GM18870 (cell line): ENCODE results near the gene TOX2.

ENCODE experiments used
- ATAC-seq: cut with Tn5 transposase; IDR thresholded peaks from one replicate; pipeline ENCODE4 v1.9.1; 2021; ENCODE audit warnings: moderate library complexity; ENCODE audit not compliant: unreplicated experiment

The TOX2 gene

DNA sequence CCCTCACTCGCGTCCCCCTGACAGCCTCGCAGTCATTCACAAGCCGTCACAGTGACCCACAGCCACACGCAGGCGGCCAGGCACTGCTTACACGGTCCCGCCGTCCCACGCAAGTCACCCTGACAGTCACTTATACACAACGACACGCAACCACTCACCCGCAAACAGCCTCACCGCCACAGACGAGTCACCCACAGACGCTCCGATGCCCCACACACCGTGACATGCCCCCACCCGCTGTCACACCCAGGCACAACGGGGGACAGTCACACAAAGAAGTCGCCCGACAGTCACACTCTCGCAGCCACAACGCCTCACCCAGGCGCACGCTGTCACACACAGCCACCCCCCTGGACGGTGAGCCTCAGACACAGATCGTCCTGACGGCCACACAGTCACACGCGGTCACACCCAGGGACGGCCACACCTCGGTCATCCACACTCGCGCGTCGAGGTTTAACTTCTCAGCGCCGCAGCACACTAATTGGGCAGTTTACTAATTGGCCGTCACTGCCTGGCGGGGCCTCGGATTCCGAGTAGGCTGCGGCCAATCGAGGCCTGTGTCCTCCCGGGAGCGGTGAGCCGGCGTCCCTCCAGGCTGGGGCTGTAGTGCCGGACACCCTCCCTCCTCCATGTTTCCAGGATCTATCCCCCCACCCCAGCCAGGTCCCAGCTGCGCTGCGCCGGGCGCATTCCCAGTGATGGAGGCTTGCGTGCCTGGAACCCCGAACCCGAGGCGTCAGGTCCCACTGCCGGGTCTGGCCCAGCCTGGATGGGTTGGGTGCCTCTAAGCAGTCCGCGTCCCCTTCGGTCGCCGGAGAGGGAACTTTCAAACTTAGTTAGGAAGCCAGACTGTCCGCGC lies 790 bp downstream of the TOX2 start:
- ATAC-seq = no peak

DNA sequence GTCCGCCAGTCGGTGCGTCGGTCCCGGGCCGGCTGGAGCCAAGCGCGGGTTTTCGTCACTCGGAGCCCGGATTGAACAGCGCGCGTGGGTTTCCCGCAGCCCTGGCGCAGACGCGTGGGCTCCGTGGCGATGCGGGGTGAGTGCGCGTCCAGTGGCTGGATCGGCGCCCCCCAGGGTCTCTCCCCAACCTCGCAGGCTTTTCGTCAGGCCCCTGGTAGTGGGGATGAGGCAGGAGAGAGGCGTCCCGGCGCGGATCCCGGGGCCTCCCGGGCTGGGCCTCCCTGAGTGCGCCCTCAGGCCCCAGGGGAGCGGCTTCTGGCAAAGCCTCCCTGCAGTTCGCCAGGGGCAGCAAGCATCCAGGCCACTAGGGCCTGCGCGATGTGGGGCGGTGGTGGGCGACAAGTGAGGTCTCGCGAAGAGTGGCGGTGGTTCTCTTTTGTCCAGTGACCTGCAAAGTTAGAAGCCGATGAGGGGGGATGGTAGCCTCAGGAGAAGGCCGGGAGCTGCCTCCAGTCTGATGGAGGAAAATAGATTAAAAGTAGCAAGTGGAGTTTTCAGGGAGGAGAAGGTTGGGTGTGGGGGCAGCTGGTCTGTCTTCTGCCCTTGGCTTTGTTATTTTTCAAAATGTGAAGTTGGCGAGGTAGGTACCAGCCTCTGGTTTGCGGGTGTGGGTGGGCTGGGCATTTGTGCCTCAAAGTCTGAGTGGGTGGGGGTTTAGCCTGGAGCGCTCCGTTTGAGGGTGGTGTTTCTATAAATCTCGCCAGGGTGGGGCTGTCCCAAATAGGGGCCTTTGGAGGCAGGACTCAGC lies 1.6 kb downstream of the TOX2 start:
- ATAC-seq = no peak

DNA sequence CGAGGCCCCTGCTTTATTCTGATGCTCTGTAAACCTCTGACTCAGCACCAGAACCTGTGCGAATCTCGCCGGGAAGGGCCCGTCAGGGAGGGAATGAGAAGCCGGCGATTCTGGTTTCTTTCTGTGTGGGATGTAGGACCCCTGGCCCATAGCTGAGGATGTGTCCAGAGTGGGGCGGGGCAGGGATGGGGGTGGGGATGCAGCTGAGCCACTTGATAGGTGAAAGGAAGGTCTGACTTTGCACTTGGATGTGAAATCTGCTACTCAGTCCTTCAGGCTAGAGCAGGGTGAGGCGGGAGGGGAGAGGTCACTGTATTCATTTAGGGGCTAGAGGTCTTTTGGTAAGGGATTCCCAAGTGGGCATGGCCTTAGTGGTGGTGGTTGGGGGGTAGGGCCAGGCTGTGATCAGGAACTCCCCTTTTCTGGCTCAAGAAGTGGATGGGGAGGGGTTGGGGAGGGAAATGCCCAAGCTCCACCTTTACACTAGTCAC lies 2.3 kb downstream of the TOX2 start:
- ATAC-seq = no peak

DNA sequence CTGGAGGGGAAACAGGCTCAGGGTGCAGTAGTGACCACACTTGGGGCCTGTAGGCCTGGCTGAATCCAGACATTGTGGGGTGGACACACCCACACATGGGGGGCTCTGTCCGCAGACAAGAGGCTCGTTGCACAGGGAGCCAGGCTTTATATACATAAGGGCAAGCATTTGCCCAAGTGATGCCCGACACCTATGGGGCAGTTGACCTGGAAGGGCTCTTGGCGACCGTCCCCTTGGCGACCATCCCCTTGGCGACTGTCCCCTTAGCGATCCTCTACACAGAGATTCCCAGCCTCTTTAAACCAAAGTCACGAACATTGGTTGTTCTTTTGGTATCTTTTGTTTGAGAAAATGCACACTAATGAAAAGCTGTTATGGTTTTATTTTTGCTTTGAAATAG lies 2.7 kb downstream of the TOX2 start:
- no peak for ATAC-seq

DNA sequence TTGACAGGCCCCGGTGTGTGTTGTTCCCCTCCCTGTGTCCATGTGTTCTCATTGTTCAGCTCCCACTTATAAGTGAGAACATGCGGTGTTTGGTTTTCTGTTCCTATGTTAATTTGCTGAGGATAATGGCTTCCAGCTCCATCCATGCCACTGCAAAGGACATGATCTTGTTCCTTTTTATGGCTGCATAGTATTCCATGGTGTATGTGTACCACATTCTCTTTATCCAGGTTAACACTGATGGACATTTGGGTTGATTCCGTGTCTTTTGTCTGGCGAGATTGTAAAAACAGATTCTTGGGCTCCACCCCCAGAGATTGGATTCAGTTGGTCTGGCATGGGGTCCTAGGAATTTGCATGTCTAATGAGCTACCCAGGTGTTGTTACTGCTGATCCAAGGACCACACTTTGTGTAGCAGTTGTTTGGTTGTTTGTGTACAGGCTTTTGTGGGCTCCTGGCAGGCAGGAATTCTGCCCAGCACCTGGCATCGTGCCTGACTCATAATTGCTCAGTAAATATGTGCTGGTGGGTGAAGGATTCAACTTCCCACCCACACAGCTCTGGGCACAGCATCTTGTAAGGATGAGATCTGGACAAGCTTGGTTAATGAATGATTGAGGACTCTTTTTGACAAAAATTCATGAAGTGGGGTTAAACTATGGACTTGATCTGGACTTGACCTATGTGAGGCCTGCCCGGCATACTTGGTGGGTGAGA lies 5.2 kb downstream of the TOX2 start:
- no peak for ATAC-seq

DNA sequence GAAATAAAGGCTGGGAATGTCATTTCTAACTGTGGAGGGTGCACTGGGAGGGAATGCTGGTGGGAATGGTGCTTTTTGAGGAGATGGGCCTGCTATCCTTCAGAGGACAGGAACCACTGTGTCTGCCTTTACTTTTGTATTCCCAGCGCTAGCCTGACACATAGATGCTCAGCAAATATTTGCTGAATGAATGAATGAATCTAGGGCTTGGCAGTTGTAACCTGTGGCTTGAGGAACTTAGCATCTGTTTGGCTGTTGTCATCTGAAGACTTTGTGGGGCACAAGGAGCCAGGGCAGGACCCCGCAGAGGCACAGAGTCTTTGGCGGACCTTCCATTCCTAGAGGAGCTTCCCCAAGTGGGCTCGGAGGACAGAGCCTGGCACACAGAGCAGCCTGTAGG lies 6.1 kb downstream of the TOX2 start:
- no peak for ATAC-seq

DNA sequence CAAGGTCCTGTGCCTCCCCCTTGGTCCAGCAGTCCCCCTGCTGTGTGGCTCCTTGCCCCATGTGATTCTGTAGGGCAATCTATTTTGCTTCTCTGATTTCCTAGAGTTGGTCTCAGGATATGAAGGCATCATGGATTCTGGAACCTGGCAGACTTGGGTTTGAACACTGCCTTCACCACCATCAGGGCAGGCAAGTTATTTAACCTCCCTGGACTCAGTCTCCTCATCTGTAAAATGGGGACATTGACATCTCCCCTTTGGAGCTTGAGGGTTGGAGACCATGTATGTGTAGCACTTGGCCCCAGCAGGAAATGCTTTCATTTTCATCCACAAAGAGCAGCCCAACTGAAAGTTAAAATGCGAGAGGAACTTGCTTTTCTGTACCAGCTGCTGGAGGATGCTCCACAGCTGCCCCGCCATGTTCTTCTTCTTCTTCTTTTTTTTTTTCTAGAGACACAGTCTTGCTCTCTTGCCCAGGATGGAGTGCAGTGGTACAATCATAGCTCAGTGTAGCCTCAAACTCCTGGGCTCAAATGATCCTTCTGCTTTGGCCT lies 6.7 kb downstream of the TOX2 start:
- ATAC-seq = no peak

DNA sequence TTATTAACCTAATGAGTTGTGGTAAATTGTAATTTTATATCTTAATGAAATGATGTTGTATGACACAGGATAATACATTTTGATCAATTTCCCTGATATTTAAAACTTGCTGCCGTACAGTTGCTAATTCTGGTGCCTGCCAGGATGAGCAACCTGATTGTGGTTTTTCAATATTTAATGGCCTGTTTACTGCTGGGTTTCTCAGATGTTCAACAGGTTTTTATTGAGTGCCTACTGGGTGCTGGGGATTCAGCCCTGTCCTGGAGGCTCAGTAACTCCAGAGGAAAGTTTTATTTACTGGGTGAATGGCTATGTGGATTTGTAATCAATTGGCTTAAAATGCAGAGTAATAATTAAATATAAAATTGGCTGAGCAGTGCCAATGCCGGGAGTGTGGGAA lies 8.0 kb downstream of the TOX2 start:
- ATAC-seq = no peak

DNA sequence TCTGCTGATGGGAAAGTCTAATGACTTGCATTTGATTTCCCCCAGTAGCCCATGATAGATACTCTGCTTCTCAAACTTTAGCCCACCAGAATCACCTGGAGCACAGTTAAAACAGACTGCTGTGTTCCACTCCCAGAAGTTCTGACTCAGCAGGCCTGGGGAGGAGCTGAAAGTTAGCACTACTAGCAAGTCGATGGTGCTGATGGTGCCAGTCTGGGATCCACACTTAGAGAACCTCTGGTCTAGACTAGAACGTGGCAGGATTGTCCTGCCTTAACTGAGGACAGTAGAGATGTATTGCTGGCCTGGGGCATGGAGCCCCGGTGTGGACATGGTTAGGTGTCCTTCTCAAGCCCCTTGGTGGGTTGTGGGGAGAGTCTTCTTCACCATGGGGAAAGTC lies 8.7 kb downstream of the TOX2 start:
- ATAC-seq = no peak

DNA sequence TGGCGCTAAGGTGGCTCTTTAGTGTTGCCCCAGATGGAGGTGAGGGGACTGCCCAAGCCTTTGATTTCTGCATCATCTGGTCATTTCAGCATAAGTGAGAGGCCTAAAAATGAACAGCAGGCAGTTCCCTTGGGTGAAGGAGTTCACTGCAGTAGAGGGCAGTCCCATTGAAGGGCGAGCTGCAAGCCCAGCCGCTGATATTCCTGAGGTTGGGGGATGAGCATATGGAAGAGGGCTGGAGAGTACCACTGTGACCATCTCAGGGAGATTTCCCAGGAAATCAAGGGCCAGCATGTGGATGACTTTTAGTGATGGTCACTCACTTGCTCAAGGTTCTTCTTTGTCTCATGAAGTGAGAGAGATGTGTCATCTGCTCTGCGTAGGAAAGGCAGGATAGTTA lies 9.3 kb downstream of the TOX2 start:
- no peak for ATAC-seq

DNA sequence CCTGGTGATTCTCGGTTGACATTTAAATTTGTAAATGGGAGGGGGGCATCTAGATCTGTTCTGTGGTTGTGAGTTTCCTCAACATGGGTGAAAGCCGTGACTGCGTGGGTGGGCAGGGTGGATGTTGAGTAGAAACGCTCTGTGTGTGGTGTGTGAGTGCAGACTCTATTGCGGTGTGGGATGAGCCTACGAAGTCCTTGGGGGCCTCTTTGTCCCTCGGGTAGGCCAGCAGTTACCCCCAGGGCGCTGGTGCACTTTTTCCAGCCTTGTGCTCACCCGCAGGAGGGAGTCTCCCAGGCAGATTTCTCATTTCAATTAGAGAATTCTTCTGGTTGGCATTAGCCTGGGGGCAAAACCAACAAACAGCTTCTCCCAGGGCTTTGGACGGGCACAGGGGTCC lies 10.6 kb downstream of the TOX2 start:
- ATAC-seq = no peak

DNA sequence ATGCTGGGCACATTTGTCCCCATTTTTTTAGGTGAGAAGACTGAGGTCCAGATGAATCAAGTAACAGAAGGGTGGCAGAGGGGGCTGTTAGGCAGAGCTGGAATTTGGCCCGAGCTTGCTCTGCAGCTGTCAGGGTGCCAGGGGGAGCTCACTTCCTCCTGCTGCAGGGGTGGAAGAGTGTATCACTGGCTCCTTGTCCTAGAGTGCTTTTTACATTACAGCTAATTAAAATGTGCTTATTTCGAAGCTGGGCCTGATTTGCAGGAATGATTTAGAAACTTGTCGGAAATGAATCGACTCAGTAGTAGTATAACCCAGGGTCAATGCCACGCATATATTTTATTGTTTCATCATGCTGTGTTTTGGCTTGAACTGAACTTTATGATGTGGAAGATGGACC lies 11.1 kb downstream of the TOX2 start:
- ATAC-seq = no peak

DNA sequence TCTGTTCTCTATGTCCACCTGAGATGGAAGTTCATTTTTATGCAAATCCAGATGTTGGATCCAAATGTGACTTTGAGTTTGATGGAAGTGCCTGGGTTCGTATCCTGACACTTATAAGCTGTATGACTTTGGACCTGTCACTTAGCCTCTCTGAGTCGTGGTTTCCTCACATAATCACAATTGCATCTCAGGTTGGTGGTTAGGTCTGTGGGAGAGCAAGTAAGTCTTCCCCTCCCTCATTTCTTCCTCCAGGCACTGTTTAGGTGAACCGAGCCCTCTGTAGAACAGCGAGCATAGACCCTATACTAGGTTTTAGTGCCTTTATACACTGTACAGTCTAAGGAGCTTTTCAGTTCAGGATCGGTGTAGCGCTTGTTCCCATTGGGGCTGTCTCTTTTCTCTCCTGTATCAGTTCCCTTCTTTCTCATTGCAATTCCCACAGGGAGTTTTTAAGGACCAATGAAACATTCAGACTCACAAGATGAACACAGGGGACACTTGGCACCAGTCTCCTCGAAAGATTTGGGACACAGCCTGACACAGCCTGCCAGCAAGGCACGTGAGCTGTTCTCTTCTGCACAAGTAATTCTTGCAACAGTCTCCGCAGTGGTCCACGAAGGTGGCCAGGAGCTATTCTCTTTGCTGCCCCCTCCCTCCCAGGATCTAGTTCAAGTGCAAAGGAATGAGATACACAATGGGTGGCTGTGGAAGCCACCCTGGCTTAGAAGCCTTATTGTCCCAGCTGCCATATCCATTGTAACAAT lies 11.8 kb downstream of the TOX2 start:
- ATAC-seq = no peak

DNA sequence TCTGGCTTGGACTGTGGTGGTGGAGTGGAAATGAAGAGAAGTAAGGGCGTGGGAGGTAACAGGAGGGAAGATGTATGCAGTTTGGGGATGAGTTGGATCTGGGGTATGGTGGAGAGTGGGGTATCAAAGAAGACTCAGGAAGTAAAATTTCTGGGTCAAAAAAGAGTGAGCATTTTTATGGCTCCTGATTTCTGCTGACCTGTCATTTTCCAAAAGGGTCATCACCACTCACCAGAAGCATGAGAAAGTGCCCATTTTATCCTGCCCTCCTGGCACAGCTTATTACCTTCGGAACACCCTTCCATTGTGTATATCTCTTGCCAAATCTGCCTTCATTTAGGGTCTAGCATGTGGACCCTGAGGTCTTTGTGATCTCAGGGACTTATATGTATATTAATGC lies 17.3 kb downstream of the TOX2 start:
- ATAC-seq = no peak

DNA sequence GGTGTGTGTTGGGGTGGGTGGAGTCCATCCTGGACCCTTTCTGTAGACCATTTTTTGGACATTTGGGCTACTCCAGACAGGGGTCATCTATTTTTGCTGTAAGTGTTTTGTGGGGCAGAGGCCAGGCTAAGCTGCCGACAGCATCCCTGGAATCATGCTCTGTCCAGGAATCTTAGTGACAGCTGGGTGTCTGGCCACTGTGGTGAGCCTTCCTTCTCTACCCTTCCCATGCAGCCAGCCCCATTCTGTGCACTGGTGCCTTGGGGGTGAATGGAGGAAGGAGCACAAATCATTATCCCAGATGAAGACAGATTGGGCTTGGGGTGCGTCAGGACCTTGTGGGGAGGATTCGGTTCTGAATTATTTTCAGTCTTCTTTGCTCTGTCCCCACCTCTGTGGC lies 20.2 kb downstream of the TOX2 start:
- ATAC-seq = no peak

DNA sequence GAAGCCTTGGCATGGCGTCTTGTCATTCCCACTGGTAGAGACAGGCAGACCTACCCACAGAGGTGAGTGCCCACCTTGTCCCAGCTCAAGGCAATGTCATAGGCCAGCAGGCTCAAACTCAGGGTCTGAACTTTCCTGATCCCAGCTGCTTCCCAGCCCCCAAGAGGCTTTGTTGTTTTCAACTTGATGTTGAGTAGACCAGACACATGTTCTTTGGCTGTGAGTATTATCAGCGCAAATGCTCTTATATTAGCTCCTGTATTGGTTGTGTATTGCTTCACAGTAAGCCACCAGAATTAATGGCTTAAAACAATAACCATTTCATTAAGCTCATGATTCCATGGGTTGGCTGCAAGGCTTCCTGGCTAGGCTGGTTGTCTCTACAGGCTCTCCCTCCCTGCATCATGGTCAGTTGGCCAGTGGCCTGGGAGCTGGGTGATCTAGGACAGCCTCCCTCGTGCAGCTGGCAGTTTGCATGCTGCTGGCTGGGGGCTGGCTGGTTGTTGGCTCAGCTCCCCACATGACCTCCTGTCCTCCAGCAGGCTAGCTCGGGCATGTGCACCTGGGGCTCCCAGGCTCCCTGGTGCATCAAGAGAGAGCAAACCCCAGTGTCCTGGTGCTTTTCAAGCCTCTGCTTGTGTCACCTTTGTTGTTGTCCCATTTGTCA lies 21.6 kb downstream of the TOX2 start:
- ATAC-seq = no peak

DNA sequence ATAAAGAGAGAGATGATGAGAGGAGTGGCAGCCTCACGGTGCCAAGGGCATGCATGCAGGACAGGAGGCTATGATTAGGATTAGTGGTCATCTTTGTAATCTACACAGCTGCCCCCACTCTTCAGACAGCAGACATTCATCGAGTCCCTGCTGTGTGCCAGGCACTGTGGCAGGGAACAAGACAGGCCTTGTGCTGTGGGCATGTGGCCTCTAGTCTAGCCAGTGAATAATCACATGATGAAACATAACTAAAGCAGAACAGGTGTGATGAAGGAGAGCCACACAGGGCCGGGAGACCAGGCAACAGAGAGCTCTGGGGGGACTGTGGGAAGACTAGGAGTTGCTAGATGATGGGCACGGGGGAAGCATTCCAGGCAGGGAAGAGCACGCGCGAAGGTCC lies 22.2 kb downstream of the TOX2 start:
- ATAC-seq = no peak

DNA sequence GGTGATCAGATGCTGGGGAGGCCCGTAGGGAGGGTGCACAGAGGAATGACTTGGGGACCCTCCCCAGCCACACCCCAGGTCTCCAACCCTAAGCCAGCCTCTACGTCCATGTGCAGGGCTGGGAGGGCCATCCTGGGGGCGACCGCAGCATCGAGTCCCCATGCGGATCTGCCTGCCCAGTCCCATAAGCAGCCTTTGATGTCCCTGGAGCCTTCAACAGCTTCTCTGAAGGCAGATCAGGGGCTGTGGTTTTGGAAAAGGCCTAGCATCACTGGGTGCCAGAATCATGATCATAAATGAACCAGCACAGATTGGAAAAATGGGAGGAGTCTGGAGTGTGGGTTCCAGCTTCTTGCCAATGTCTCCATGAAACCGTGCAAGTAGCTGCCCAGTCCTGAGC lies 22.9 kb downstream of the TOX2 start:
- no peak for ATAC-seq

DNA sequence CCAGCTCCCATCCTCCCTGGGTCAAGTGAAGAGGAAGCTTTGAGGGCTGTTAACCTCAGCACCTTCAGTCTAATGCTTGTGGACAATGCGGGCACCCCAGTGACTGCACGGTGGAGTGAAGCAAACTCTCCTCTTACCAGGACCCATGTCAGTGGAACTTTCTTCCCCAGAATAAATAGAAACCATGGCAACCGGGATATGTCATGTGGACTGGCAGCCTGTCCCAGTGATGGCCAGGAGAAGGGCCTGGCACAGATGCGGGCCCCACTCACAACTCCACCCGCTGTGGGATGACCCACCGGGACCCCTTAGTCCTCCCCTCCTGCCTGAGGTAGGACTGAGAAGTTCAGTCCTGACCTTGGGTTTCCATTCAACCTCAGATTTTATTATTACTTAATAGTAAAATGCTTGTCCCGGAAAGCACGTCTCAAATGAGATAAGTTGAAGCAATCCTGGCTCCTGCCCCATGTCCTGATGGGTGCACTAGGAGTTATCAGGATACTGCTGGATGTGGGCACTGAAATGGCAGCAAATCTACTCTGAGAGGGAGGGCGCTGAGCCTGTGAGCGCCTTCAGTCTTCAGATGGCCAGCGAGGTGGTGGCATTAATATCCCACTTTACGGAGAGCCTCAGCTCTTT lies 23.5 kb downstream of the TOX2 start:
- no peak for ATAC-seq
